Progenitor cell of endocrine pancreas (in vitro differentiated cells): Measurements from ENCODE around the gene PRKCE. TPM values are rescaled to one million over a fixed set of nuclear protein-coding genes. Genes with fewer than 3 reads are reported as not detected.

ENCODE experiments used
- DNase-seq: peaks from one replicate; pipeline ENCODE4 v3.0.0; 2021; ENCODE audit warnings: low spot score; ENCODE audit not compliant: unreplicated experiment
- H3K27ac Mint-ChIP-seq: 2 replicates; pipeline ENCODE4 v1.8.0; 2021; ENCODE audit warnings: mild to moderate bottlenecking, moderate library complexity, mixed read lengths
- H3K27me3 Mint-ChIP-seq: 2 replicates; pipeline ENCODE4 v1.8.0; 2021; ENCODE audit warnings: mixed read lengths
- H3K36me3 Mint-ChIP-seq: 2 replicates; pipeline ENCODE4 v1.8.0; 2022; ENCODE audit warnings: mixed read lengths; ENCODE audit not compliant: insufficient read depth
- H3K4me1 Mint-ChIP-seq: 2 replicates; pipeline ENCODE4 v1.8.0; 2021; ENCODE audit warnings: low read depth, mixed read lengths
- H3K4me3 Mint-ChIP-seq: 2 replicates; pipeline ENCODE4 v1.8.0; 2021; ENCODE audit warnings: low read depth, mild to moderate bottlenecking, moderate library complexity, mixed read lengths
- H3K9me3 Mint-ChIP-seq: 2 replicates; pipeline ENCODE4 v1.8.0; 2021; ENCODE audit warnings: low read depth, mixed read lengths
- CTCF ChIP-seq: fragments of 200-600 bp; sonication (generic); IDR thresholded peaks from one replicate; pipeline ENCODE4 v1.5.0; 2021; ENCODE audit warnings: antibody characterized with exemption, mild to moderate bottlenecking; ENCODE audit not compliant: unreplicated experiment
- total RNA-seq: library from RNA; stranded (reverse); gene quantifications from 2 replicates; pipeline ENCODE4 v1.2.1, GENCODE V29; 2021

Gene PRKCE
- total RNA-seq, 1 donor from 2014 or later: 4.2 TPM

DNA sequence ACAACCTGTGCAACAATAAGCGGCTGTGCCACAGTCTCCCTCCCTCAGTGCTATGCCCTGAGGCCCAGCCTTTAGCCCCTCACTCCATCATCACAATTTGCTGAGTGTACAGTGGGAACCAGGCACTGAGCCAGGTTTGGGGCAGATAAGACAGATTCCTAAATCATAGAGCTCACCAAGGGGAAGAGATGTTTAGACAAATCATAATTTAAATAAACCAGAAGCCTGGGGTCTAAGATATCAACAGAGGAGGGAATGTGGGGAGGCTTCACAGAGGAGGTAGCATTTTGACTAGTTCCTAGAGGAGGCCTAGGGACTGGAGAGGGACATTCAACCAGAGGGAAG, 506.5 kb downstream of the PRKCE start:
- no peak for TF ChIP-seq CTCF
- Mint-ChIP-seq H3K4me1 (peaks cover 34% of the 10 kb centered on the region), H3K4me3 (no peak overlapping the region), H3K36me3 (no peaks in the 10 kb centered on the region), H3K27ac (no peak overlapping the region), H3K27me3 (peaks cover 33% of the 10 kb centered on the region), H3K9me3 (no peaks in the 10 kb centered on the region)
- DNase-seq: no peak

- Mint-ChIP-seq H3K27ac (no peak overlapping the region), H3K9me3 (no peaks in the 10 kb centered on the region), H3K27me3 (peaks cover 30% of the 10 kb centered on the region), H3K4me1 (peaks cover 34% of the 10 kb centered on the region), H3K36me3 (no peaks in the 10 kb centered on the region), H3K4me3 (no peak overlapping the region)
- no peak for TF ChIP-seq CTCF
- DNase-seq: no peak
Measured at GRCh38 chr2:46158661-46159060, 507.2 kb downstream of the PRKCE start.

DNA sequence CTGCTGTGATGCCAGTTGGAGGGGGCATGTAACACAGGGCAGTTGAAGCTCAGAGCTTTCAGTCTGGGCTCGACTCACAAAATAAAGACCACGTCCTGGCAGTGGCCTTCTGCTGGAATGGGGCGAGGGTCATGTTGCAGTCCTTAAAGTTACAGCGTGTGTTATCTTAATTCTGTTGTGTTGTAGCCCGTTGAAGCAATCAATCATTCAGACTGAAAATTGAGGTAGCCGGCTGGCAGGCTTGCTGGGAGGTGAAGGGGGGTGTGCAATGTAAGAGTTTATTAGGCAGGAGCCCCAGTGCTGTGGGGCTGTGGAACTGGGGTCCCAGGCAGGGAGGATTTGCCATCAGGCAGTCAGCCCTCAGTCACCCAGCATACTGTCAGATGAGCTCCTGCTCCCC, 508.9 kb downstream of the PRKCE start:
- no peak for TF ChIP-seq CTCF
- H3K9me3 Mint-ChIP-seq: no peaks in the 10 kb centered on the region
- no peaks in the 10 kb centered on the region for H3K36me3 Mint-ChIP-seq
- no peak overlapping the region for H3K4me3 Mint-ChIP-seq
- H3K27ac Mint-ChIP-seq: no peak overlapping the region
- H3K4me1 Mint-ChIP-seq: peaks cover 41% of the 10 kb centered on the region
- no peak for DNase-seq
- peaks cover 25% of the 10 kb centered on the region for H3K27me3 Mint-ChIP-seq

DNA sequence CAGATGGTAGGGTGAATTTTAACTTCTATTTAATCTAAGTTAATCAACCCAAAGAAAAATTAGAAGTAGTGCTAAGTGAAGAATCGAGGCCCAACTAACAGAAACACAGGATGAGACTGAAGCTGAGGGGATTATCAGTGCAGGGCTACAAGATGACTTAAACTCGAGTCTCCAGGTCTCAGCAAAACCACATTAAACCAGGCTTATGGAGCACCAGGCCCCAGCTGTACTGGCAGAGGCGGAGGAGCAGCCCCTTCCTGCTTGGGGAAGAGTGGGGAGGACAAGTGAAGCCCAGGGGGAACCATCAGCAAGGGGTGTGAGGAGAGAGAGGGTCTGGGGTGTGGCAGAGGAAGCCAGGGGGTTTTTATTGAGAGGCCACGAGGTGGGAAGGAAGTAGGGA, 509.8 kb downstream of the PRKCE start:
- TF ChIP-seq CTCF: no peak
- Mint-ChIP-seq H3K27ac (no peak overlapping the region), H3K27me3 (peaks cover 16% of the 10 kb centered on the region)

DNA sequence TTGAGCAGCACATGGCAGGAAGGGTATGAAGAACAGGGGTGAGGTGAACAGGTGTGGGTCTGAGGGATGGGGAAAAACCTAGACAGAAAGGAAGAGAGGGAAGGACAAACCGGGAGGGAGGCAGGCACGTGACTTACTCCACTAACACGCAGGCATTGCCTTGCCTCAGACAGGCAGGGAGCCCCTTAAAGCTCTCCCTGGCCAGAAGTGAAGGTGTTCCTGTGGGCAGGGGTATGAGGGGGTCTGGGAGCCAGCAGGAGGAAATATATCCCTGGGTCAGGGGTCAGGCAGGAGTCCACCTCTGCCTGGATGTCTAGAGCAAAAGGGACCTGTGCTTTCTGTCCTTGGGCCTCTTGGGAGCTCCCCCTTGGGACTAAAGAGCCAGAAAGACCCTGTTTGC, 510.4 kb downstream of the PRKCE start:
- peaks cover 13% of the 10 kb centered on the region for H3K27me3 Mint-ChIP-seq

More for the DNA sequence above, 509.8 kb downstream of the PRKCE start:
- Mint-ChIP-seq H3K4me3 (no peak overlapping the region), H3K4me1 (peaks cover 41% of the 10 kb centered on the region), H3K36me3 (no peaks in the 10 kb centered on the region), H3K9me3 (no peaks in the 10 kb centered on the region)
- DNase-seq: no peak

More for the DNA sequence above, 510.4 kb downstream of the PRKCE start:
- DNase-seq: no peak
- peaks cover 41% of the 10 kb centered on the region for H3K4me1 Mint-ChIP-seq
- H3K4me3 Mint-ChIP-seq: no peak overlapping the region
- TF ChIP-seq CTCF: no peak
- no peaks in the 10 kb centered on the region for H3K36me3 Mint-ChIP-seq
- peak overlapping the region; percentile 35 for H3K27ac Mint-ChIP-seq
- no peaks in the 10 kb centered on the region for H3K9me3 Mint-ChIP-seq
